Measurements from ENCODE around the gene SCARF1.

- TF ChIP-seq CTCF (conservative IDR thresholded peaks at IDR 0.05; ENCODE audit: low read length) (no peak), EZH2phosphoT487 (IDR thresholded peaks at IDR 0.05; ENCODE audit: borderline replicate concordance, low read depth, low read length) (no peak)
These were observed 33.8 kb downstream of the SCARF1 start for GRCh38 chr17:1611715-1612114.

Data from OCI-LY7 (cell line).